Esophagus muscularis mucosa (tissue), 4 donors: ENCODE data around the gene UBE2L3. TPM values are rescaled to one million over a fixed set of nuclear protein-coding genes. Genes with fewer than 3 reads are reported as not detected.

Experiments
- DNase-seq: peaks from one replicate; pipeline ENCODE4 v3.0.0-alpha.2; 2017; ENCODE audit errors: extremely low spot score
- H3K27ac ChIP-seq, 4 donors: fragments of 200-600 bp; sonication (generic); replicated peaks in 1 of 4; 1 replicate in 3 of 4; 2 replicates in 1 of 4; pipeline ENCODE4 v1.5.1; 2016 to 2019; ENCODE audit warnings: mild to moderate bottlenecking in 1 of 4
- H3K27me3 ChIP-seq, 4 donors: fragments of 200-600 bp; sonication (generic); one replicate each; pipeline versions ENCODE4 v1.5.1 to v1.6.0; 2016 to 2019
- H3K36me3 ChIP-seq, 4 donors: fragments of 200-600 bp; sonication (generic); one replicate each; pipeline ENCODE4 v1.5.1; 2016 to 2019
- H3K4me1 ChIP-seq, 4 donors: fragments of 200-600 bp; sonication (generic); one replicate each; pipeline ENCODE4 v1.5.1; 2016 to 2019
- H3K4me3 ChIP-seq, 4 donors: fragments of 200-600 bp; sonication (generic); 1 replicate in 2 of 4; 2 replicates in 2 of 4; pipeline ENCODE4 v1.5.1; 2016 to 2019; ENCODE audit warnings: mild to moderate bottlenecking in 4 of 4, moderate library complexity in 1 of 4
- H3K9me3 ChIP-seq, 4 donors: fragments of 200-600 bp; sonication (generic); 1 replicate in 3 of 4; 2 replicates in 1 of 4; pipeline ENCODE4 v1.5.1; 2016 to 2019
- CTCF ChIP-seq, 3 experiments: fragments of 200-600 bp in 2 of 3; fragments of 450-650 bp in 1 of 3; sonication (generic) in 2 of 3; IDR thresholded peaks; one replicate each; pipeline ENCODE4 v1.5.1; 2017 to 2019; ENCODE audit warnings: antibody characterized with exemption in 3 of 3, mild to moderate bottlenecking in 2 of 3, moderate library complexity in 1 of 3
- EP300 ChIP-seq: sonication (generic); formaldehyde crosslinking; IDR thresholded peaks from one replicate; pipeline ENCODE4 v1.6.1; 2017; ENCODE audit warnings: antibody characterized with exemption
- POLR2A ChIP-seq: fragments of 450-650 bp; IDR thresholded peaks from one replicate; pipeline ENCODE4 v1.6.1; 2017; ENCODE audit warnings: antibody characterized with exemption, moderate library complexity, mild to moderate bottlenecking, low read depth
- POLR2AphosphoS5 ChIP-seq, 2 donors: sonication (generic); formaldehyde crosslinking; IDR thresholded peaks; one replicate each; pipeline ENCODE4 v1.6.1; 2017; ENCODE audit warnings: antibody characterized with exemption in 2 of 2
- WGBS: methylation state at CpG from one replicate; pipeline ENCODE4 v1.1.5; 2018; 5-methylcytosine and 5-hydroxymethylcytosine counted together
- intact Hi-C: fragments of 100-400 bp; cut with DNase I; formaldehyde crosslinking; loops from one replicate; pipeline ENCODE4 v1.15.1; 2023
- total RNA-seq, 4 donors: library from RNA; depleted of rRNA; stranded (reverse); fragments of >200 nt; gene quantifications; one replicate each; pipeline versions ENCODE4 v1.1.0 to v1.2.1, GENCODE V29; 2016

Gene UBE2L3
- total RNA-seq, 4 donors from 2014 or later: 47.3 to 84.7 (median 65.2) TPM

- intact Hi-C loops: no loop called here
- WGBS: 88% methylated on average over 6 of the region's 7 CpGs
- TF ChIP-seq CTCF (IDR thresholded peaks at IDR 0.05): no peak
- H3K36me3 ChIP-seq: peaks cover 0 to 35% (median 26%) of the 10 kb centered on the region in 4 donors
- H3K4me1 ChIP-seq: peaks cover 28 to 63% (median 46%) of the 10 kb centered on the region in 4 donors
- no peaks in the 10 kb centered on the region for H3K27me3 ChIP-seq
- peak overlapping the region in 2 of 4 donors; percentile 18 to 37 for H3K27ac ChIP-seq
- H3K4me3 ChIP-seq: no peak overlapping the region
- no peaks in the 10 kb centered on the region for H3K9me3 ChIP-seq
- no peak for DNase-seq
Measured at GRCh38 chr22:21623648-21623970, 56.1 kb downstream of the UBE2L3 start.

GRCh38 chr22:21624120-21624879, 56.8 kb downstream of the UBE2L3 start:
- TF ChIP-seq POLR2A (no peak), CTCF (IDR thresholded peaks at IDR 0.05) (peak in 1 of 3 experiments; percentile 23)
- Histone ChIP-seq H3K4me1 (peaks cover 34 to 65% (median 53%) of the 10 kb centered on the region in 4 donors), H3K27ac (peak overlapping the region in 1 of 4 donors; percentile 18), H3K36me3 (peaks cover 0 to 28% (median 24%) of the 10 kb centered on the region in 4 donors), H3K9me3 (no peaks in the 10 kb centered on the region), H3K27me3 (no peaks in the 10 kb centered on the region), H3K4me3 (no peak overlapping the region)
- no peak for DNase-seq
- intact Hi-C loops: no loop called here
- 48% methylated on average over 8 of the region's 8 CpGs for WGBS

- H3K36me3 ChIP-seq: peaks cover 0 to 27% (median 24%) of the 10 kb centered on the region in 4 donors
- no peaks in the 10 kb centered on the region for H3K9me3 ChIP-seq
- no peak overlapping the region for H3K27ac ChIP-seq
- intact Hi-C loops: no loop called here
- TF ChIP-seq POLR2A: no peak
- TF ChIP-seq EP300: no peak
- no peak for TF ChIP-seq POLR2AphosphoS5 (IDR thresholded peaks at IDR 0.05)
- no peak for TF ChIP-seq CTCF (IDR thresholded peaks at IDR 0.05)
- no peaks in the 10 kb centered on the region for H3K27me3 ChIP-seq
- DNase-seq: no peak
- H3K4me3 ChIP-seq: no peak overlapping the region
- peaks cover 35 to 70% (median 57%) of the 10 kb centered on the region in 4 donors for H3K4me1 ChIP-seq
- 79% methylated on average over 12 of the region's 12 CpGs for WGBS
Measured at GRCh38 chr22:21624880-21625791, 57.6 kb downstream of the UBE2L3 start.

- 67% methylated on average over 4 of the region's 4 CpGs for WGBS
- TF ChIP-seq EP300: no peak
- TF ChIP-seq CTCF (IDR thresholded peaks at IDR 0.05): no peak
- TF ChIP-seq POLR2AphosphoS5 (IDR thresholded peaks at IDR 0.05): no peak
- no peak for TF ChIP-seq POLR2A
- Histone ChIP-seq H3K36me3 (peaks cover 0 to 25% (median 23%) of the 10 kb centered on the region in 4 donors), H3K9me3 (no peaks in the 10 kb centered on the region), H3K27me3 (no peaks in the 10 kb centered on the region), H3K4me1 (peaks cover 33 to 62% (median 51%) of the 10 kb centered on the region in 4 donors), H3K27ac (no peak overlapping the region), H3K4me3 (no peak overlapping the region)
- intact Hi-C loops: no loop called here
- no peak for DNase-seq
Measured at GRCh38 chr22:21626073-21626734, 58.7 kb downstream of the UBE2L3 start.
